SU-DHL-6 (cell line): ENCODE data around the gene CDK5RAP2.

Source experiments
- CTCF ChIP-seq: fragments of 200-600 bp; sonication (generic); IDR thresholded peaks from one replicate; pipeline ENCODE4 v1.5.1; 2017; ENCODE audit warnings: antibody characterized with exemption, mild to moderate bottlenecking, low read length, moderate library complexity; ENCODE audit not compliant: insufficient read depth, poor library complexity, severe bottlenecking
- EZH2phosphoT487 ChIP-seq: fragments of 200-600 bp; sonication (generic), shearing (Covaris generic); conservative IDR thresholded peaks from 2 replicates; pipeline ENCODE4 v1.6.1; 2018; ENCODE audit warnings: mild to moderate bottlenecking, antibody characterized with exemption, low read length, moderate library complexity, mixed read lengths

DNA sequence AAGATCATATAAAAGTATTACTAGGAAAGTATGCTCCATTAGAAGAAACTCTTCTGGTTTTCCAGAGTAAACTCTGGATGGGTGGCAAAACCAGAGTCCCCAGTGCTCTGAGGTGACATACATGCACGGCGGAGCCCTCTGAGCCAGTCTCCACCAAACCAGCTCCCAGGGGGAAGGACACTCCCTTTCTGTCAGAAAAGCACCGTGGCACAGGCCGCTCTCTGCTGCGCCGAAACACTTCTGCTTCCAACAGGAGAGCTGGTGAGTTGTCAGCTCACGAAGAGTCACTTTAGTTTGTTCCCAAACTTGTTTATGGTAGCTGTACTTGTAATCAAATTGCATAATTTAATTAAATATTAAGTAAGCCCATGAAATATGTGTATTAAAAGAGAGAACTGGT is 184.6 kb downstream of the CDK5RAP2 start:
- no peak for TF ChIP-seq CTCF
- TF ChIP-seq EZH2phosphoT487: no peak
